ENCODE measurements around the gene RPA1.

DNA sequence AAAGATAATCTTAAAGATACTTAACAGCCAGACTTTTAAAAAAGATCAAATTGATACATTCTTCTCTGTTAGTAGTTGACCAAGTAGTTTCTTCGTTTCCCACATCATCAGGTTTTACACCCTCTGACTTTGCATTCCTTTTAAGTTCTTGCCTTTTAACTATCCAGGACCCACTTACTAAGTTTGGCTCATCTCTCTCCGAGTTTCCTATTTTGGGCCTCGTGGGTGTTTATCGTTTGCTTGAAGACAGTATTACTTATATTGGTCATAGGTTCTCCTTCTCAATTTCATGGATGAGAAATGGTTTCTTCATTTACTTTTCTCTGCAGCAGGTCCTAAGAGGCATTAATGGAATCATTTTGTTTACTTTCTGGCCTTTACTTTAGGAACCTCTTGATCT, 43.2 kb downstream of the RPA1 start:
- TF ChIP-seq POLR2A (IDR thresholded peaks at IDR 0.05; ENCODE audit: low read depth, low read length) (no peak), RAD21 (IDR thresholded peaks at IDR 0.05; ENCODE audit: low read length) (no peak), MAZ (IDR thresholded peaks at IDR 0.05; ENCODE audit: borderline replicate concordance, low read depth, low read length) (no peak), RFX5 (IDR thresholded peaks at IDR 0.05; ENCODE audit: low read depth, low read length) (no peak), NFE2L2 (IDR thresholded peaks at IDR 0.05; ENCODE audit: low read depth, low read length) (no peak)
- TF ChIP-seq, protein P1, sequence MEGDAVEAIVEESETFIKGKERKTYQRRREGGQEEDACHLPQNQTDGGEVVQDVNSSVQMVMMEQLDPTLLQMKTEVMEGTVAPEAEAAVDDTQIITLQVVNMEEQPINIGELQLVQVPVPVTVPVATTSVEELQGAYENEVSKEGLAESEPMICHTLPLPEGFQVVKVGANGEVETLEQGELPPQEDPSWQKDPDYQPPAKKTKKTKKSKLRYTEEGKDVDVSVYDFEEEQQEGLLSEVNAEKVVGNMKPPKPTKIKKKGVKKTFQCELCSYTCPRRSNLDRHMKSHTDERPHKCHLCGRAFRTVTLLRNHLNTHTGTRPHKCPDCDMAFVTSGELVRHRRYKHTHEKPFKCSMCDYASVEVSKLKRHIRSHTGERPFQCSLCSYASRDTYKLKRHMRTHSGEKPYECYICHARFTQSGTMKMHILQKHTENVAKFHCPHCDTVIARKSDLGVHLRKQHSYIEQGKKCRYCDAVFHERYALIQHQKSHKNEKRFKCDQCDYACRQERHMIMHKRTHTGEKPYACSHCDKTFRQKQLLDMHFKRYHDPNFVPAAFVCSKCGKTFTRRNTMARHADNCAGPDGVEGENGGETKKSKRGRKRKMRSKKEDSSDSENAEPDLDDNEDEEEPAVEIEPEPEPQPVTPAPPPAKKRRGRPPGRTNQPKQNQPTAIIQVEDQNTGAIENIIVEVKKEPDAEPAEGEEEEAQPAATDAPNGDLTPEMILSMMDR (conservative IDR thresholded peaks at IDR 0.05; ENCODE audit: low read depth, low read length), result no peak

Measured in IMR-90 (cell line).